ENCODE data around the gene MYO3B.

MYO3B gene

DNA sequence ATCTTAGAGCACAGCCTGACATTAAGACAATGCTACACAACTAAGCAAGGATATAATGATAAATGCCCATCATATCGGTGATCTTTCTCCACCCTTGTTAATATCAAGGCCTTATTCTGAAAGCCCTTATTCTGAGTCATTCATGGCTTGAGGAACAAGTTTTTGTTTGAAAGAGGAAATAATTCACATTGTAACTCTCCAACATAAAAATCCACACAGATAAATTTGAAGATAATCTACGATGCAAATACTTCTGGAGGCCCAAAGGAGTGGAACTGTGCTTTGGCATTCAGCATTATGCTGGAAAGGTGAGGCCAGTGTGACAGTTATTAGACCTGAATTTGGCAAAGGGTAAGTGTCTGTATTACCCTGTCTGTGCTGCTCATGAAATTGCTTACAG lies 227.4 kb downstream of the MYO3B start:
- H3K27ac ChIP-seq = no peak overlapping the region
- TF ChIP-seq, protein P1, sequence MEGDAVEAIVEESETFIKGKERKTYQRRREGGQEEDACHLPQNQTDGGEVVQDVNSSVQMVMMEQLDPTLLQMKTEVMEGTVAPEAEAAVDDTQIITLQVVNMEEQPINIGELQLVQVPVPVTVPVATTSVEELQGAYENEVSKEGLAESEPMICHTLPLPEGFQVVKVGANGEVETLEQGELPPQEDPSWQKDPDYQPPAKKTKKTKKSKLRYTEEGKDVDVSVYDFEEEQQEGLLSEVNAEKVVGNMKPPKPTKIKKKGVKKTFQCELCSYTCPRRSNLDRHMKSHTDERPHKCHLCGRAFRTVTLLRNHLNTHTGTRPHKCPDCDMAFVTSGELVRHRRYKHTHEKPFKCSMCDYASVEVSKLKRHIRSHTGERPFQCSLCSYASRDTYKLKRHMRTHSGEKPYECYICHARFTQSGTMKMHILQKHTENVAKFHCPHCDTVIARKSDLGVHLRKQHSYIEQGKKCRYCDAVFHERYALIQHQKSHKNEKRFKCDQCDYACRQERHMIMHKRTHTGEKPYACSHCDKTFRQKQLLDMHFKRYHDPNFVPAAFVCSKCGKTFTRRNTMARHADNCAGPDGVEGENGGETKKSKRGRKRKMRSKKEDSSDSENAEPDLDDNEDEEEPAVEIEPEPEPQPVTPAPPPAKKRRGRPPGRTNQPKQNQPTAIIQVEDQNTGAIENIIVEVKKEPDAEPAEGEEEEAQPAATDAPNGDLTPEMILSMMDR (conservative IDR thresholded peaks at IDR 0.05) = no peak
- no peak for TF ChIP-seq ZFX (IDR thresholded peaks at IDR 0.05)

DNA sequence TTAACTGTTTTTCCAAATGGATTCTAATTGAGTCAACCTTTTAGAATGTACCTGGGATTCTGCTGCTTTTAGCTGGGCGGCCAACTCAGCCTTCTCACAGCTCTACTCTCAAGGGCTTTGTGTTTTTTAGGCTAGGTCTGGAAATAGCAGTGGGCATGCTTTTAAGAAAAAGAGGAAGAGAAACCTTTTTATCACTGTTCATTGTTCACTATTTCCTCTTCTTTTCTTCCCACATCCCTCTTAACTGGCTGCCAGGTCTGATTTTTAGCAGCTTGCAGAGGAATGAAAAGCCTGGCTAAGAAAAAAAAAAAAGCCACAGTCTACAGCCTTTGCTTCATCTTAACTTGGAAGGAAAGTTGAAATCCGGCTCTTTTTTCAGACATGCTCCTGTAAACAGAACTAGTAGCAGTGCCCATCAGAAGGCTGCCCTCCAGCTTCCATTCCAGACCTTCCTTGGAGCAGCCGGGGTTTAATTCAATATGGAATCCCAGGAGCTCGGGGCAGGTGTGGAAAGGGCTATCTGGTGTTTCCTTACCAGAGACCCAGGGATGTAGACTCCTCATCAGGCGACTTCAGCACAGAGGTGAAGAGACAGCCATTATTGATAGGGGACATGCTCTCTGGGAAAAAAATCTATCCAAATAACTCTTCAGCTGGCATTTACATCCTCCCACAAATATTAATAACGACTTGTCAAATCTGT lies 230.7 kb downstream of the MYO3B start:
- no peak overlapping the region for H3K27ac ChIP-seq
- TF ChIP-seq ZFX (IDR thresholded peaks at IDR 0.05) = no peak
- TF ChIP-seq, protein P1 (conservative IDR thresholded peaks at IDR 0.05) = no peak

DNA sequence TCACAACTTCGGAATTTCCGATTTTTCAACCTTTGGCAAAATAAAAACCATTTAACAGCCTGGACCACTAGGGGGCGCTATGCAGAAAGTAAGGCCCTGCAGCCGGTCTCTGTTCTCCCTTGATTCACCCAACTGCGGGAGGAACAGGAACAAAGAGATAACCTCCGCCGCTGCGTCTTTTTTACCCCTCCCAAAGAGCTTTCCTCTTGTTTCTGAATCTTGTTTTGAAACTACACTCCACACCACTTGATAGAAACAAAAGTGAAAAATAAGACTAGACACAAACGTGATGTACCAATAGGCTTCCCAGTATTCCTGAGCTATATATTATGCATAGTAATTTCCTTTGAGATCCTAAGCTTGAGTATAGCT lies 231.2 kb downstream of the MYO3B start:
- H3K27ac ChIP-seq = no peak overlapping the region
- no peak for TF ChIP-seq ZFX (IDR thresholded peaks at IDR 0.05)
- TF ChIP-seq, protein P1 (conservative IDR thresholded peaks at IDR 0.05) = peak; percentile 87

DNA sequence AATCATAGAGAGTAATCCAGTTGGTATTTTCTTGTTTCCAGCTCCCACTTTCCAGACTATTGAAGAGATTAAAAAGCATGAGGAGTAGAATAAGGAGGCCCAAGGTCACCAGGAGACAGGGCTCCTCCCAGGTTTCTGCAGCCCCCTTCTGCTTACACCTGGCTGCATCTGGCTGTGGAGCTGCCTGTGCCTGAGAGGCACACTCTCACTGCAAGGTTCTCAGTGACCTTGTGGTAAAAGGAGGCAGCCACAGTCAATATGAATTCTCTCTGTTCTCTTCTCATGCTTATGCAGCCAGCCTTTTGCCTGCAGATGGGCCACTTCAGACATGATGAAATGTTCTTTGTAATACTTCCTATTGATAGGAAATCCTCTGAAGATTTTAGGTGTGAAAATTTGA lies 233.7 kb downstream of the MYO3B start:
- no peak for TF ChIP-seq ZFX (IDR thresholded peaks at IDR 0.05)
- TF ChIP-seq, protein P1 (conservative IDR thresholded peaks at IDR 0.05) = no peak
- no peak overlapping the region for H3K27ac ChIP-seq

DNA sequence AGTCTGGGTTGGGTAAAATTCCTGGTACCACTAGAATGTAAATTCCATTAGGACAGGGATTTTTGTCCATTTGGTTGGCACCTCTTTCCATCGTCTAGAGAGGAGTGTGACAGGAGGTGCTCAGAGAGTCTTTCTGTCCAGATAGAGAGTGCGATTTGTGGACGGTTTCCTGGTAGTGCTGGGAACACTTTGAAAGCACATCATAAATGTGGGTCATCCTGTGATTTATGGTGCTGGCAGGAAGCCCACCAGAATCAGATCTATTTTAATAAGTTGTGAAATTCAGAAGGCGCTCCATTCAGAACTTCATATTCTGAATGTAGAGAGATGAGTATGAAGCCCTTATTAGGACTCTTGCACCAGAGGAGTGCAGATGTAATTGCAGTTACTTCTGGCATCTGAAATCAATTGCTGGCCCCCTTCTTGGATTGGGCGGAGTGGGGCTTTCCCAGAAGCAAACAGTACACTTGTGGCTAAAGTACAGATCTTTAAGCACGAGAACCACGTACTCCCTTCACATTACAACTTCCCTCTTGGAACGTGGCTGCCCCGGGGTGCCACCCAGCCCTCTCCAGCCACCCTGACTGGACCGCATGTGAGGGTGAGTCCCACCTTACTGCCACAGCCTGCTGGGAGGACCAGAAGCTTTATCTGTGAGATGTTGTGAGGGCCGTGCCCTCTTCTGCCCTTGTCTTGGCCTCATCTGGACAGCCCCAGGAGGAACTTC lies 243.2 kb downstream of the MYO3B start:
- H3K27ac ChIP-seq = no peak overlapping the region
- TF ChIP-seq, protein P1 (conservative IDR thresholded peaks at IDR 0.05) = no peak
- TF ChIP-seq ZFX (IDR thresholded peaks at IDR 0.05) = no peak

DNA sequence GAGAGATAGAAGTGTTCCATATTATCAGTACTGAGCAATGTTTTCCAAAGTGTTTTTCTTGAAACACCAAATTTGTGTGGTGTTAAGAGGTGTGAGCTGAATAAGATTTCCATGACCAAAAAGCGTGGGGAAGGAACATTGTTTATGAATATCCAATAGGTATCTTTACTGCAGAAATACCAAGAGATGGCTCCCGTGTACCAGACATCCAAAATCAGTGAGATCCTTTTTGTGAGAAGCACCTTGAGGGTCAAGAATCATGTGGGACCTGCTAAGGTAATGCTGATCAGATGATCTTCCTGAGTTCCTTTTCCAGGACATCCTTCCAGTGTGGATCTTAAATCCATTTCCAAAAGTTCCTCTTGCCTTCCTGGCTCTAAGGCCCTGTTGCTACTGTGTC lies 246.0 kb downstream of the MYO3B start:
- no peak overlapping the region for H3K27ac ChIP-seq
- TF ChIP-seq, protein P1 (conservative IDR thresholded peaks at IDR 0.05) = no peak

DNA sequence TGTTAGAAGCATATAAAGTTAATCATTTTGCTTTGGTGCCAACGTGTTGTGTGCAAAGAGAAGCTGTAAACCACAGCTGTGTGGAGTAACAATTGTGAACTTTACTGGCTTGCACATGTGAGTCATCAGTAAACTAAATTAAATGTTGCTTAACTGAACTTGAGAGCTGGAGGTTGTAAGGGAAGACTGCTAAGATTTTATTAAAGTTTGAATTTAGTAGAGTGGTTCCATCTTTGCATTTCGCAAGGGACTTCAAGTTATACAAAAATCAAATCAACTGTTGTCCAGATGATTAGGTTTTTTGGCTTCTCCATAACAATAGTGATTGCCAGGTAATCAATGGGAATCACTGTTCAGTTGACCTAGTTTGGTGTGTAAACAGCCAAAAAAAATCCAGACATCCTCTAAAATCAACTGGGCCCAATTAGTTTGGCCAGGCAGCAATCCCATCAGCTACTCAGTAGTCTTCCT lies 247.4 kb downstream of the MYO3B start:
- no peak for TF ChIP-seq ZFX (IDR thresholded peaks at IDR 0.05)
- TF ChIP-seq, protein P1 (conservative IDR thresholded peaks at IDR 0.05) = no peak

More for the DNA sequence above, 247.4 kb downstream of the MYO3B start:
- H3K27ac ChIP-seq = no peak overlapping the region
